Dermis microvascular lymphatic vessel endothelial cell (primary cell): ENCODE data around the gene JAKMIP1. TPM values are rescaled to one million over a fixed set of nuclear protein-coding genes. Genes with fewer than 3 reads are reported as not detected.

ENCODE experiments used
- total RNA-seq: library from RNA; depleted of rRNA; stranded (reverse); fragments of >200 nt; gene quantifications from 2 replicates; pipeline ENCODE4 v1.2.1, GENCODE V29; 2014

The JAKMIP1 gene
- total RNA-seq, 1 donor from 2014 or later: not detected

Other genes with a start within 250 kb of the JAKMIP1 start
- under 0.01 TPM in 2 replicates for gene C4orf50, start 182.1 kb downstream of the JAKMIP1 start, total RNA-seq
- 23.4 and 103 TPM in 2 replicates for gene WFS1, start 69.3 kb upstream of the JAKMIP1 start, total RNA-seq